Activated CD4-positive, CD25-positive, alpha-beta regulatory T cell treated with anti-CD3 and anti-CD28 coated beads, Interleukin-2, amount 50 U/mL, for 16 hours (primary cell): ENCODE results near the gene PTPN3.
"Not testable (repeated sequence)": the region's sequence is repeated elsewhere in the genome, so short reads cannot be mapped to it uniquely, and the experiment has no call there.

Source experiments
- DNase-seq: peaks from one replicate; pipeline ENCODE4 v3.0.0-alpha.2; 2020; ENCODE audit warnings: low read depth, low spot score

Gene PTPN3

DNA sequence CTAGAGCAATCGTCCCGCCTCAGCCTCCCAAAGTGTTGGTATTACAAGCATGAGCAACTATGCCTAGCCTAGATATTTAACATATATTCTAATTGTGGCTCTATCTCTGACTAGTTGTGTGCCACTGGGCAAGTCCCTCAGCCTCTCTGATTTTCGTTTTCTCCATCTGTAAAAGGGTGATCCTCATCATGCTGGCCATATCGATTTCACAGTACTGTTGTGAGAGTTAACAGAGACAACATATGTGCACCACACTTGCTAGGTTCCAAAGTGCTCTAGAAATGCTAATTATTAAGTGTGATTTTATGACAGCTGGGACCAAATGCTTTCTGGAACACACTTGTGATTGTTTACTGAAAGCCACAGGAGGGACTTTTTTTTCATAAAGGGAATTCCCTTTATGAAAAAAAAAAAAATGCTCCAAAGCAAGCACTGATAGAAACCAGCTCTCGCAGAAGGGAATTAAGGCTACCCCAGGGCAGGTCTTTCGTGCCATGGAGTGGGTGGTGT lies 98.8 kb downstream of the PTPN3 start:
- no peak for DNase-seq

DNA sequence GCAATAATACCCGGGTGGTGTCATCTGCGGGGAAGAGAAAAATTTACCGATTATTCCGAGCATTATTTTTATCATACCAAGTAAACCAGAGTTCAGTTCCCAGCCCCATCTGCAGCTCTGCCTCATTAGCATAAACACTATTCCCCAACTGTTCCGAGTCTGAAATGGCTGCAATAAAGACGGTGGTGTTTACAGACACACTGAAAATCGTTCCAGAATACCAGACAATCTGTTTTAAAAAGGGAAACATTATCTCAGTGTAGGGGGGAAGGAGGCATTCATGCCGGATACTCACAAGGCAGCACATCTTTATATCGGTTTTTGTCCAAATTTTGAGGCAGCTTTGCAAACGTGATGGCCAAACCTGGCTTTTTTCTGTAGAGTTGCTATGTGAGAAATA lies 106.9 kb downstream of the PTPN3 start:
- DNase-seq, result no peak

DNA sequence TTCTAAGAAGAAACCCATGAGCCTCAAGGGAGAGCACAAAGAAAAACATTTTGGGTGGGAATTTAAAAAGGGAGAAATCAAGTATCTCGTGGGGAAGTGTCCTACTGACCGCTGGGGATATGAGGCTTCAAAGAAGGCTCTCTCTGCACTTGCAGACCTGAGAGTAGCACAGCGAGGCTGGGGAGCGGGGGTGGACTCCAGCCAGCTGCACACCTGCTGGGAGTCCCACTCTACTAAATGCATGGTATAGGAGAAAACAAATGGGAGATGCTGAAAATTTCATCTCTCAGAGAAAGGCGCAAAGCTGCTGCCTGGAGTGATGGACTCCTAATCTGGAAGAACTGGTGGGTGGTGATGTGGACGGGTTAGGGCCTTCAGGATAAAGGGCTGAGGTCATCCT lies 110.3 kb downstream of the PTPN3 start:
- no peak for DNase-seq

DNA sequence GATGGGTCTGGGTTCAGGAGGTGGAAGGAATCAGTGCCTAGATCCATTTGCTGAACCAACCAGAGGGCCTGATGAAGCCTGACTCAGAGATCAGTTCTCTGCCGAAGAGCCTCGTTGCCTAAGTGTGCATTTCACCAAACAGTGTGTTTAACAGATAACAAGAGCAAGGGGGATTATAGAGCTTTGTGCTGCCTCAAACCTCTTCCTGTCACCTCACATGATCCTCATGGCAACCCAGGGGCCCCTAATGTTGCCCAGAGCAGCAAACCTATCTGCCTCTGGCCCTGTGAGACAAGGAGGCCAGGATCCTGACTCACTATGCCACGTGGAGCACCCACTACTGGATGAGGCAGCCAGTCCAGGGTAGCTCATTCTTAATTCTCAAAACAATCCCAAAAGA lies 110.9 kb downstream of the PTPN3 start:
- no peak for DNase-seq

DNA sequence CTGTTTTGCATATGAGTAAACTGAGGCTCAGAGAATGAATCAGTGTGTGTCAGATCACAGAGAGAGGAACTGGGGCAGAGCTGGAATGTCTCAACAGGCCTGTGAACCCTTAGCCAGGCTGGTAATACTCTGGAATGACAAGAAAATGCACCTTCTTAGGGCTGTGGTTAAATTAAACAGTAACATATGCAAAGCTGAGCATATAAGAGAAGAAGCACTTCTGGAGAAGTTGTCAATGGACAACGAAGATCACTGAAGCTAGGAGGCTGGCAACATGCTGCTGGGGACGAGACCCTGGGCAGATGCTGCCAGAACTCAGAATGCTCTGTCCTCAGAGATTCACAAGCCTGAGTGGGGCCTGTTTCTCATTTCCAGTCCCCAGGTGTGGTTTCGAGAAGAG lies 112.6 kb downstream of the PTPN3 start:
- DNase-seq, result no peak

DNA sequence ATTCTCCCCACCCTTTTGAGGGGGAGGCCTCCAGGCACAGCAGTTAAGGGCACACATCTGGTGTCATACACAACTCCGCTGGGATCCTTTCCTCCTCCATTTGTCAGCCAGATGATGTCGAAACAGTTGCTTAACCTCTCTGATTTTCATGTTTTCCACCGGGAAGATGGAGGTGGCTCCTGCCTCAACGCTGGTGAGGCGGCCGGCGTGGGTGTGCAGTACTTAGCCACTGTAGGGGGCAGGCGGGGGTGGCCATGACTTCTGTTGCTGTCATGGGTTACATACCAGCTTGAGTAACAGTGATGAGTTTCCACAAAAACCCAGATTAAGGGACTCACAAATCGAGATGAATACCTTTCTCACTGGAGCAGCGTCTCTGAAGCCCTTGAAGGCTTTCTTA lies 114.2 kb downstream of the PTPN3 start:
- no peak for DNase-seq

DNA sequence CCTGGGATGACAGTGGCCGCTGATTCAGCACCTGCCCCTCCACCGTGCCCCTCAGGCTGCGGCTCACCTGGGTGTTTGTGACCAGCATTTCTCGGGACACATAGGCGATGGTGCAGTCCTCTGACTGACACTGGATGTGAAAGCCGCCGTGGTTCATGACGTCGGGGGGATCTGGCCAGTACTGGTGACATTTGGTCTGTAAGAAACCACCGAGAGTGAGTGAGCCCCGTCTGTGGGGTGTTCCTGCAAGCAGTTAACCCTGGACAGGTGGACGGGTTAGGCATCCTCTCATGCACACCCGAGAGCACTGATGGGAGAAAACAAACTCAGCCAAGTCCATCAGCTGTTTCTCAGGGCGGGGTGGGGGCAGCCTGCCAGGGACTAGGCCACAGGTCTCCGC lies 114.8 kb downstream of the PTPN3 start:
- no peak for DNase-seq

DNA sequence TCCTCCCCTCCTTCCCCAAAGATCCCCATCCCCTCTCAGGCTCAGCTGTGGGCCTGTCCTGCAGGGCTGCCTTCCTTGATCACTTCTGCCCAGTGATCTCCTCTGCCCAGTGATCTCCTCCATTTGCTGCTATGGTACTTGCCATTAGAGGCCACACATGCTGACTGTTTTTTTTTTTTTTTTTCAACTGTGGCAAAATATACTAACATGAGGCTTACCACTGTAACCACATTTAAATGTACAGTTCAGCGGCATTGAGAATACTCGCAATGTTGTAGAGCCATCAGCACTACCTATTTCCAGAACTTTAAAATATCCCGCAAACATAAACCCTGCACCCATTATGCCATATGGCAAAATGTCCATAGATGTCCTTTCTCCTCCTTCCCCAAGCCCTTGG lies 115.5 kb downstream of the PTPN3 start:
- no peak for DNase-seq

DNA sequence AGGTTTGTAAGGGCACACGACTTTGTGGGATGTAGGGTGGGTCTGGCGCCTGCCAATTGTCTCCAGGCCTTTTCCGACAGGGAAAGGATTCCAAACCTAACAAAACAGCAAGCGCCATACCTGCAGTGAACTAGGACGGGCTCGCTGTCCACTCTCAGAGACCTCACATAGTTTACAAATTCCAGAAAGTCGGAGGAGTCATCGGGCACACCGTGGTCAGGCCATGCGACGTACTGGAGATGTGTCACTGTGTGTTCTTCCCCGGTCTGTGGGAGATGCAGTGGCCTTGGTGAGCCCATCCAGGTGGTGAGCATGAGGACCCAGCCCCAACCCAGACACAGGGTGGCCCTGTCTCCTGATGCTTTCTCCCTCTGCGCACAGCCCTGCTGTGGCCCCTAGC lies 115.9 kb downstream of the PTPN3 start:
- DNase-seq, result no peak

DNA sequence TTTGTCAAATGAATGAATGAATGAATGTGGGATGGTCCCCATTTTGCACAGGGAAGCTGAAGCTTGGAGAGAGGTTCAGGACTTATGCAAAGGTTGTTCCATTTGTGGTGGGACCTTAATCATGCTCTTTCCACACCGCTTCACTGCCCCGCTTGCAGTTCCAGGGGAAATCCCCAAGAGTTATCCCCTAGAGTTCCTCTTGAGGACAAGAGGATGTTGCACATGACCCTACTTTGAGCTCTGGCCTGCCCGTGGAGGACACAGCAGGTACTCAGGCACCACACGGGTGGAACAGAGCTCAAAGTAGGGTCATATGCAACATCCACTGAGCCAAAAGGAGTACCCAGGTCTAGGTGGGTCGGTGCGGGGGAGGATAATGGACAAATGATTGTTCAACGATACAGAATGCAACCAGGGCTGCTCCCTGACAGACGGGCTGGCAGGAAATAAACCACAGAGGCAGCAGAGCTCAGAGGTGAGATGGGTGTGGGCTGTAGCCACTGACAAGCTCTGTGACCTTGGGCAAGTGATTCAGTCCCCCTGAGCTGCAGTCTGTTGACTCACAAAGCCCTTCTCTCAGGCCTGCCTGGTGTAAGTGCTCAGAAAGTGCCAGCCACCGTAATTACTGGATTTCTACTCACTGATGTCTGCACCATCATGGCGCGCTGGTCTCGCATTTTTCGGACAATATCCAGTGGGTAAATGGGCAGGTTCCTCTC lies 116.9 kb downstream of the PTPN3 start:
- DNase-seq, result no peak

DNA sequence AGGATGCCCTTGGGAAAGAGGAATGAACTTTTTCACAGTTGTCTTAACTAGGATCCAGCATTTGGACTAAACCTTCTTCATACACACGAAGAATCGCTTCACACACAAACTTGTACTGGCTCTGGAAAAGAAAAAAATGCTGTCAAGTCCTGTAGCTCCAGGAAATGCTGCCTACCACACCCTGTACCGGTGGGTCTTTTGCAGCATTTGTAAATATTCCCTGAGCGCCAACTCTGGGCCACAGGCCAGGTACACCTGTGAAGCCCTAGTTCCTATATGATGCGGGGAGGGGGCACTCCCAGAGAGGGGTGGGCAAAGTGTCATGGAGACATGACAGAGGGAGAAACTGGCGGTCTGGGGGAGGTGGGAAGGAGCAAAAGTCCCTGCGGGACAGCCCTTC lies 118.6 kb downstream of the PTPN3 start:
- no peak for DNase-seq

DNA sequence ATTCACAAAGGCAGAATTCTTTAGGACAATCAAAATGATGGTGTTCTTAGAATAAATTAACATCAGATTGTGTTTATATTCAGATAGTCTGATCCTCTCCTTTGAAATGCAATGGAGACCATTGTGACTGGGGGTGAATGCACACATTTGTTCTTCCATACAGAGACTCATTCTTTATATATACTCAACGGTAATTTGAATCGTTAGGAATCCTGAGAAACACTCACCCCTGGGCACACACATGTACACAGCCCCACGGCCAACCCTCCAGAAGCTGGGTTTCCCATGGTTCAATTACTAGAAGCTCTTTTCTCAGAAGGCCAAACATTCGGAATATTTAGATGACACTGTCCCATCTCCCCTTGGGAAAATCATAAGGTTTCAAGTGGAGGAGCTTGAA lies 119.8 kb downstream of the PTPN3 start:
- DNase-seq, result no peak

DNA sequence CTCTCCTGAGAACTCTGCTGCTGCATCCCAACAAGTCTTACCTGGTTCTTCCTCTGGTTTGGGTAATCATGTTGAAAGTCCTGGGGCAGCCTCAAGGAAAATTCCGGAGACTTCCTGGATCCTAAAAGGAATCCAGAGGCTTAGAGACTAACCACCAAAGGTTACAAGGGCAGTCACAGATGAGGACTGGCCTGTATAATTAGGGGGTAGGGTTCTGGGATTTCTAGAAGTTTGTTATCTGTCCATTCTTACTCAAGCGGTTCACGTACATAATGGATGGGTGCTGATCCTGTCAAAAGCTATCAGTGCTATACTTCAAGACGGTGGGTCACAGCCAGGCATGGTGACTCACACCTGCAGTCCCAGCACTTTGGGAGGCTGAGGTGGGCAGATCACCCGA lies 125.9 kb downstream of the PTPN3 start:
- no peak for DNase-seq

DNA sequence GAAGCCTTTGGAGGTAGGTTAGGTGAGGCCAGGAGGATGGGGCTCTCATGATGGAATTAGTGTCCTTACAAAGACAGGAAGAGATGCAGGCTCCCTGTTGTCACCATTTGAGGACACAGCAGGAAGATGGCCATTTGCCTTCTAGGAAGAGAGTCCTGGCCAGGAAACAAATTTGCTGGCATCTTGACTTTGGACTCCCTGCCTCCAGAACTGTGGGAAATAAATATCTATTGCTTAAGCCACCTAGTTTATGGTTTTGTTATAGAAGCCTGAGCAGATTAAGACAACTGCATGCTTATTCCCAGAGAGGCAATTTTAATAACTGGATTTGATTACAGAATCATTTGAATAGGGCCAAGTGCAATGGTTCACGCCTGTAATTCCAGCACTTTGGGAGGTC lies 126.7 kb downstream of the PTPN3 start:
- no peak for DNase-seq

DNA sequence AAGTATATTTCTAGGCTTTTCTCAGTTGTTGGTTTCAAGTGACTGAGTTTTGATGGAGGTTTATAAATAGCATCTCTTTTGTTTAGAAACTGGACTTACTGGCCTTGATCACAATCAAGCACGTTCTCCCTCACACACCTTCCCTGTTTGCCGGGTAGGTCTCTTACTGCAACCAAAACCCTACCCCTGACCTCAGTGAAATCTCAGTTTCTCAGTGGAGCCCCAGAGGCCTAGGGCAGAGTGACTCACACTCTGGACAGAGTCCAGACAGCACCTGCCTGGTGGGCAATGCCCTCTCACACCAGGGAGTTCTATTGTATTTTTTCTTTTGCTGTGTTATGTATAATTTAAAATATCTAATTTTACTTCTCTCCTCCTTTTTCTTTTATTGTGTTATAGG lies 128.8 kb downstream of the PTPN3 start:
- DNase-seq, result no peak

DNA sequence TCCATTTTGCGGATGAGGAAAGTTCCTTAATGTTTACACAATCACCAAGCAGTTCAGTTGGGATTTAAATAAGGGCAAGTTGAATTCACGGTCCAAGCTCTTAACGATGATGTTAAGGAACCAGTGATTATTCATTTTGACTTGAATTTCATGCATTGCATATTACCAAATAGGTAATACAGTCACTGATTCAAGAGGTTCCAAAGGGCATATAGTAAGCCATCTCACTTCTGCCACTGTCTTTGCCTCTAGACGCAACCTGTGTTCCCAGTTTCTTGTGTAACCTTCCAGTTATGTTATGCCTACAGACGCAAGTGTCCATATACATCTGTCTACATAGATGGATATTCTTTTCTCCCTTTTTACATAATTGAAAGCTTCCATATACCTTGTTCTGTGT lies 137.3 kb downstream of the PTPN3 start:
- DNase-seq, result no peak

DNA sequence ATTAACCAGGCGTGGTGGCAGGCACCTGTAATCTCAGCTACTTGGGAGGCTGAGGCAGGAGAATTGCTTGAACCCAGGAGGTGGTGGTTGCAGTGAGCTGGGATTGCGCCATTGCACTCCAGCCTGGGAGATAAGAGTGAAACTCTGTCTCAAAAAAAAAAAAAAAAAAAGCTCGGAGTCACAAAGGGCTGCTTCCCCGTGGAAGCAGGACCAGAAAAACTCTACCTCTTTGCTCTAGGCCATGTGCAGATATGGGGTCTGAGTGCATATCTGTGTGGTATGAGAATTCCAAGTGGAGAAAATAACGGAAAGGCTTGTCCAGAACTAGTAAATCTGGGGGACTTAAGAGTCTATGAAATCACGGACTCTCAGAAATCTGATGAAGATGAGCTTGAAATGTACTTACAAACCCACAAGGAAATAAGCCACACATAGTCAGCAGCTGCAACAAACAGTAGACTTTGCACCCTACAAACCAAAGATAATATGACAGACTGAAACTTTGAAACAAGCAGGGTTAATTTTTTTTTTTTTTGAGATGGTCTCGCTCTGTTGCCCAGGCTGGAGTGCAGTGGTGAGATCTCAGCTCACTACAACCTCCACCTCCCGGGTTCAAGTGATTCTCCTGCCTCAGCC lies 139.0 kb downstream of the PTPN3 start:
- not testable (repeated sequence) for DNase-seq

DNA sequence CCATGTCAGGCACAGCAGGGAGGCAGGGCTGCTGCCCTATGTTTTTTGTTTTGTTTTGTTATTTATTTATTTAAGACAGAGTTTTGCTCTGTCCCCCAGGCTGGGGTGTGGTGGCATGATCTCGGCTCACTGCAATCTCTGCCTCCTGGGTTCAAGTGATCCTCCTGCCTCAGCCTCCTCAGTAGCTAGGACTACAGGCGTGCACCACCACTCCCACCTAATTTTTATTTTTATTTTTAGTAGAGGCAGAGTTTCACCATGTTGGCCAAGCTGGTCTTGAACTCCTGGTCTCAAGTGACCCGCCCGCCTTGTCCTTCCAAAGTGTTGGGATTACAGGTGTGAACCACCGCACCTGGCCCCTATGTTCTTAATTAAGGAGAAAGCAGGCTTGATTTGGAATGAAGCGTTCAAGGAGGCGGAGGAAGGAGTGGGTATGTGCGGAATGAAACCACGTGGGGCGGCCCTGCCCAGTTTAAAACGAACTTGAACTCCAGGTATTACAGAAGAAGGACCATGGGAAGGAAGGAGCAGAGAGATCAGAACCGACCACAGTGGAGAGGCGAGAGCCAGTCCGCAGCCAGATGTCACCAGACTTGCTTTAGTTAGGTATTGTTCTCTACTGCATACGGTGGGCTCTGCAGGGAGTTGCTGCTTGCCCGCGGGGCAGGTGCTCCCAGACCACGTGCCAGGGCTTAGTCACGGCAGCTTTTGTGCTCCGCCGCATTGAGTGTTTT lies 142.4 kb downstream of the PTPN3 start:
- no peak for DNase-seq

DNA sequence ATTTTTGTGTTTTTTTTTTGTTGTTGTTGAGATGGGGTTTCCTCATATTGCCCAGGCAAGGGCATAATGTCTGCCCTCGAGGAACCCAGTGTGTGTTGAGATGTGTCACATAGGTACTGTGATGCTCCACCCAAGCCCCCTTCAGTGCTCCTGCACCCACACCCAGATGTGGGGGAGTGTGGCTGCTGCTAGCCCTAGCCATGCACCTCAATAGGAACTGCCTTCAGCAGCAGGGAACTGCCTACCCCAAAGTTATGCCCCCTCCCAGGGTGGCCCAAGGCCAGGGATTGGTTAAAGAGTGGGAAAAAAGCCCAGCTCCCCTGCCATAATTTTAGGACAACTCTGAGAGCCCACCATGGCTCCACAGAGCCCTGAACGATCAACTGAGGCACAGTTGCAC lies 143.9 kb downstream of the PTPN3 start:
- no peak for DNase-seq

DNA sequence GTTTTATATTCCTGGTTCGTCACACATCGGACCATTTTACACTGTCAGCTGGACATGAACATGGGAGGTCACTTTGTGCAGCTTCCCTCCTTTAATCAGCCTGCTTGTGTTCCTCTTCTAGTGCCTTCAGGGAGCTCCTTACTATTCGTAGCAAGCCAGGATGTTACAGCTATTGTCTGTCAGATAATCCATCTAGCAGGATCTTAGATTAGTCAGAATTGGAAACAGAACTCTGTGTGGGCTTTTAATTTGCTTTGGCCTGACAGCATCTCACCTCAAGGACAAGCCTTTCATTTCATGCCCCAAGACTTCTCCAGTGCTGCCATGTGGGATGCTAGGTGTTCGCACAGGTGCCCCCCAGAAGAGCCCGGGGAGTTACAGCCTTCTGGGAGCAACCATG lies 147.1 kb downstream of the PTPN3 start:
- DNase-seq, result no peak

DNA sequence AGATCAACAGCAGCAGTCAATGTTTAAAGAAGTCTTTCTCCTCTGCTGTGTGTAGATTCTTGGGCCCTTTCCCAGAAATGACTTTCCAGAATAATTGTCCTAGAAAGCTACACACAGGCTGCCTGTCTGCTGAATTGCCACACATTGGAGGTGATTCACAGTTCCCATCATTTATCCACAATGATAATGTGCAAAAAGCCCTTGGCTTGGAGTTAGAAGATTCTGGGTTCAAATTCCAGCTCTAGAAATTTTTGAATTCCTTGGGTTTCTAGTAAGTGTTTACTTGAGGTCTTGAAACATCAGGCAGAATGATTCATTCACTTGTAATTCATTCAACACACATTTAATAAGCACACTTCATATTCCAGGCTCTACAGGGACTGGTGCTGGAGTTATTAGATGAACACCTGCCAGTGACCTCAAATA lies 148.7 kb downstream of the PTPN3 start:
- DNase-seq, result no peak

DNA sequence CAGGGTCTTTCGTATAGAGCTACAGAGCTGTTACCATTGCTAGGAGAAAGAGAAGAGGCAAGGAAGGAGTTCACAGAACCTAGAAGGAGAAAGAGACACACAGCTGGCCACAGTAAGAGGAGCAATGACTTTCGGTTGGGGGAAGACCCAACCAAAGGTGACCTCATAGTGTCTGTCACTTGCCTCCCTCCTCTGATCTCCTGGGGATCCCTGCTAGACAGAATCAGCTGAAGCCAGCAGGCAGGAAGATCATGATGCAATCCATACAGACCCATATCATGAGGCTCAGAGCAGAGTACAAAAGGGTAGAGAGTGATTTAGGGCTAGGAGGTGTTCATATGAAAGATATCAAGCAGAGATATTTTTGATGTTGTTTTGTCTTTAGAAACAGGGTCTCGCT lies 151.2 kb downstream of the PTPN3 start:
- DNase-seq, result no peak

DNA sequence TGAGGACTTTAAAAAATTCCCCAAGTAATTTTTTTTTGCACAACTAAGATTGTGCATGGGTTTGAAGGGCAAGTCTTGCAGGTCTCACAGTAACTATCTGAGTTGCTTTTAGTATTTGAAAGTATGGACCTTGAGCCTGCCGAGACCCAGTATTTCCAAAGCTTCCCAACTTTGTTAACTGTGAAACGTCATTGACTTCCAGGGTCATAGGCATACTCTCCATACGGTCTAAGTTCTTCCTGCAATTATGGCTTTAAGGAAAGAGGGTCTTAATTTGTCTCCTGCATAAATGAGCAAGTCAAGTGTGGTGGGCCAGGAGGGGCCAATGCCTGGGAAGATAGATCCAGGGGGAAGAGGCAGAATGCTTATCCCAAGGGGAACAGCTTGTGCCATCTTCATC lies 153.2 kb downstream of the PTPN3 start:
- DNase-seq, result no peak
